ENCODE results near the gene SERINC2.

The SERINC2 gene

DNA sequence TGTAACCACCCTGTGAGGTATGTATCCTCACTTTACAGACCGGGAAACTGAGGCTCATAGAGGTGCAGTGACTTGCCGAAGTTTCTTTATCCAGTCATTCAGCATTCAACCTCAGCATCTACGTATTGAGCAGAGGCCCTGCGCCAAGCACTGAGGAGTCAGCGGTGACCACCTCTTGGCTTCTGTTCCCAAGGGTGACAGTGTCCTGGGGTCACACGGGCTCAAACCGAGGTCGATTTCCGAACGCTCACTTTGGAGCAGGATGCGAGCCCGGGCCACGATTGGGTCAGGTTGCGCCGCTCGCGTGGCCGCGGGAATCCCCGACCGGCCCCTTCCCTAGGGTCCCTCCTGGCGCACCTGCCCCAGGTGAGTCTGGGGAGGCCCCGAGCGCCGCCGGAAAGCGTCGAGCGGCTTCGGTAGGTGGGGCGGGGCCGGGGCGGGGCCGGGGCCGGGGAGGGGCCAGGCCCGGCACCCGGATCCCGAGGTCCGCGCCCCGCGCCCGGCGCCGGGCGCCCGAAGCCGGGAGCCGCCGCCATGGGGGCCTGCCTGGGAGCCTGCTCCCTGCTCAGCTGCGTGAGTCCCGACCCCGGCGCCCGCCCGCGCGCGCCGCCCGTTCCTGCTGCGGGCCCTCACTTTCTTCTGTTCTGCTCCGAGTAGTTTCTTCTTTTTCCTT, at the start of gene SERINC2:
Gene SERINC2, plus strand, starts transcription at position 482 of the 673 bp plus-strand sequence. Its CDS starts 53 bp downstream, at position 535.
- DNase-seq (ENCODE audit: low read depth in 2 of 2): no peak
- peak within 1 kb of the TSS; percentile 53 to 66 for H3K4me3 ChIP-seq (replicated peaks in 1 of 2; ENCODE audit: low read depth in 2 of 2, low read length in 2 of 2)
- TF ChIP-seq, protein P1, sequence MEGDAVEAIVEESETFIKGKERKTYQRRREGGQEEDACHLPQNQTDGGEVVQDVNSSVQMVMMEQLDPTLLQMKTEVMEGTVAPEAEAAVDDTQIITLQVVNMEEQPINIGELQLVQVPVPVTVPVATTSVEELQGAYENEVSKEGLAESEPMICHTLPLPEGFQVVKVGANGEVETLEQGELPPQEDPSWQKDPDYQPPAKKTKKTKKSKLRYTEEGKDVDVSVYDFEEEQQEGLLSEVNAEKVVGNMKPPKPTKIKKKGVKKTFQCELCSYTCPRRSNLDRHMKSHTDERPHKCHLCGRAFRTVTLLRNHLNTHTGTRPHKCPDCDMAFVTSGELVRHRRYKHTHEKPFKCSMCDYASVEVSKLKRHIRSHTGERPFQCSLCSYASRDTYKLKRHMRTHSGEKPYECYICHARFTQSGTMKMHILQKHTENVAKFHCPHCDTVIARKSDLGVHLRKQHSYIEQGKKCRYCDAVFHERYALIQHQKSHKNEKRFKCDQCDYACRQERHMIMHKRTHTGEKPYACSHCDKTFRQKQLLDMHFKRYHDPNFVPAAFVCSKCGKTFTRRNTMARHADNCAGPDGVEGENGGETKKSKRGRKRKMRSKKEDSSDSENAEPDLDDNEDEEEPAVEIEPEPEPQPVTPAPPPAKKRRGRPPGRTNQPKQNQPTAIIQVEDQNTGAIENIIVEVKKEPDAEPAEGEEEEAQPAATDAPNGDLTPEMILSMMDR (IDR thresholded peaks at IDR 0.05; ENCODE audit: low read depth, low read length): no peak

DNA sequence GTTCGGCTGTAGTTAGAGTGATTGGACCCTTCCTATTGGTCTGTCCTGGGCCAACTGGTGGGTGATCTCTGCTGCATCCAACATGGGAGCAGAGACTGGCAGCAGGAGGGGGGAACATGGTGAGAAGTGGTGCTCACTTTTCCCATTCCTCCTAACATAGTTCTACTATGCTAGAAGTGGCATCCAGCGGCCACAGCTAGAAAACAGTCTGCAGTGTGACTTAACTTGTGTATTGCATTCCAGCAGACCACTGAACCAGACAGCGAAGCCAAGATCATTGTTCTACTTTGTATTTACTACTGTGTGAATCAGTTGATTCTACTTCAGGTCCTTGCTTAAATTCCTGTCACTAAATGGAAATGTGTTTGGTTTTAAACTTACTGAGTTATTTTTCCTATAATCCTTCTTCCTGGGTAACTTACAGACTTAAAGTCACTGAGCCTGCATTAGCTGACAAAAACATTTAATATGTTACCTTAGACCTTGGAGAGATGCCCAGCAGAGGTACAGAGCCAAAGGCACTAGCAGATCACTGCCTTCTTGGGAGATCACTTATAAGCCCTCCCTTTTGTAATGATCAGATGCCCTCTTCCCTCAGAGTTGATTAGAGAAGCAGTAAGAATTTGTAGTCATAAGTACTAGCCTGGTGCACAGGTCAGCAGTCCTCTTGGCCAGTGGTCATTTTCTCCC, 48.3 kb upstream of the SERINC2 start:
- H3K4me3 ChIP-seq (replicated peaks in 1 of 2; ENCODE audit: low read depth in 2 of 2, low read length in 2 of 2): no peak overlapping the region
- no peak for DNase-seq (ENCODE audit: low read depth in 2 of 2)
- TF ChIP-seq, protein P1 (IDR thresholded peaks at IDR 0.05; ENCODE audit: low read depth, low read length): no peak

DNA sequence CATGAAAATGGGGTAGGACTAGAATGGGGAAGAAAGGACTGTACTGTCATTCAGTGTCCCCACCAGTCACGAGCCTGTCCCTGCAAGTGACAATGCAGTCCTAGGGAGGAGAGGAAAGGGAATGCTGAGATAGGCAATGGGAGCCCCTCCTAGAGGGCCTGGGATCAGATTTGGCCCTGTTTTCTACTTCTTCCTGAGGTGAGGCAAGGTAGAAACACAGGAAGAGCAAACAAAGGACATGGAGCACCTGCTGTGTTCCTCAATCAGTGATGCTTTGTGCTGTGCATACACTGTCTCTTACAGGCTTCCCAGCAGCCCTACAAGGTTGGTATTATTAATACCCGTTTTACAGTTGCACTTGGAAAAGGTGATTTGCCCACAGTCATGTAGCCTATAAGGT, 46.2 kb upstream of the SERINC2 start:
- no peak for DNase-seq (ENCODE audit: low read depth in 2 of 2)
- no peak overlapping the region for H3K4me3 ChIP-seq (replicated peaks in 1 of 2; ENCODE audit: low read depth in 2 of 2, low read length in 2 of 2)
- TF ChIP-seq, protein P1 (IDR thresholded peaks at IDR 0.05; ENCODE audit: low read depth, low read length): no peak

DNA sequence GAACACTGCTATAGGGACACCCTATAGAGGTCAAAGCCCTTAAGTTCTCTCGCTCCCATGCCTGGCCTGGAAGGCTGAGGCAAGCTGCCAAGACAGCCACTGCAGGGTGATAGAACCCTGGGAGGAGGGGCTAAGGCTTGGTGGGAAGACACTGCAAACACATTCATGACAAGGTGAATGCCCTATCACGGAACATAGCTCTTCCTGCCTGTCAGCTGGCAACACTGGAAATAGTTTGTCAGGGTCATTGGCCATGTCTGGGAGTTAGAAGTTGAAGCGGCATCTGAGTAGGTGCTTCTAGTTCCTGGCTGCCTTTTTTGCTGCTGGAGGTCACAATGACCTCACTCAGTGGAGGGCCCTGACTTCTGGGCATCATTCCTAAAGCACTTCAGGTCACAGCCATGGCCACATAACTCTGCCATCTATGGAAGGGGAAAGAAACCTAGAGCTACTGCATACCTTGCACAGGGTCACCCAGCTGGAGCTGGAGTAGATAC, 44.4 kb upstream of the SERINC2 start:
- TF ChIP-seq, protein P1 (IDR thresholded peaks at IDR 0.05; ENCODE audit: low read depth, low read length): no peak
- DNase-seq (ENCODE audit: low read depth in 2 of 2): no peak
- H3K4me3 ChIP-seq (replicated peaks in 1 of 2; ENCODE audit: low read depth in 2 of 2, low read length in 2 of 2): no peak overlapping the region

DNA sequence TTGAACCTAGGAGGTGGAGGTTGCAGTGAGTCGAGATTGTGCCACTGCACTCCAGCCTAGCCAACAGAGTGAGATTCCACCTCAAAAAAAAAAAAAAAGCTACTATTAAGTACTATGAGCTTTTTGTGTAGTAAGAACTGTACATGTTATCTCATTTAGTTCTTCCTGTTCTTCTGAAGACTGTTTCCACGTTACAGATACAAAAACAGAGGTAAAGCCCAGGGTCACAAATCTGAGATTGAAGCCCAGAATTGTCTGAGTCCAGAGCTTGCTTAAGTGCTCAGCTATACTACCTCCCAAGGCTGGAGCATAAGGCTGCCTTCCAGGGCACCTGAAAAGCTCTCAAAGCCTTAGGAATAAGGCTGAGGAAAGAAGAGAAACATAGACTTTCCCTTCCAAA, 43.0 kb upstream of the SERINC2 start:
- TF ChIP-seq, protein P1 (IDR thresholded peaks at IDR 0.05; ENCODE audit: low read depth, low read length): no peak
- no peak overlapping the region for H3K4me3 ChIP-seq (replicated peaks in 1 of 2; ENCODE audit: low read depth in 2 of 2, low read length in 2 of 2)

DNA sequence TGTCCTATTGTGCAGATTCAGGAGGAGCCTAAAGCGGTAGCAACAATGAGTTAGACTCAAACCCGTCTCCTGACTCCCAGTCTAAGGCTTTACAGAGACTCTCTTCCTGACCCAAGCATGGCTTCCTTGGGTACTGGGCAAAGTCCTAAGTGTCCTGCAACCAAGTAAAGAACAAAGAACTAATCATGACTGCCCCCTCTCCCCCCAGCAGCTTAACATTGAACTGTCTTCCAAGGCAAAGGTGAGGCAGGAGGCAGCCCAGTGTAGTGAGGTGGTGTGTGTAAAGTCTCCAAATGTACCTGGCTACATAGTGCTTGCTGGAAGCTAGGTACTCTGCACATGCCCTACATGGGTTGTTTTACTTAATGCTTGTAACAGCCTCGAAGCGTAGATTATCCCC, 42.4 kb upstream of the SERINC2 start:
- TF ChIP-seq, protein P1 (IDR thresholded peaks at IDR 0.05; ENCODE audit: low read depth, low read length): no peak
- H3K4me3 ChIP-seq (replicated peaks in 1 of 2; ENCODE audit: low read depth in 2 of 2, low read length in 2 of 2): no peak overlapping the region
- no peak for DNase-seq (ENCODE audit: low read depth in 2 of 2)

More for the DNA sequence above, 43.0 kb upstream of the SERINC2 start:
- peak in 1 of 2 donors; percentile 43 for DNase-seq (ENCODE audit: low read depth in 2 of 2)

Measured in cardiac fibroblast (primary cell).